Measurements from ENCODE around the gene ADGRF1. TPM values are rescaled to one million over a fixed set of nuclear protein-coding genes. Genes with fewer than 3 reads are reported as not detected.

Gene ADGRF1
- total RNA-seq, 4 donors from 2014 or later, result 0.13 to 1.0 (median 0.17) TPM; not detected in 1

DNA sequence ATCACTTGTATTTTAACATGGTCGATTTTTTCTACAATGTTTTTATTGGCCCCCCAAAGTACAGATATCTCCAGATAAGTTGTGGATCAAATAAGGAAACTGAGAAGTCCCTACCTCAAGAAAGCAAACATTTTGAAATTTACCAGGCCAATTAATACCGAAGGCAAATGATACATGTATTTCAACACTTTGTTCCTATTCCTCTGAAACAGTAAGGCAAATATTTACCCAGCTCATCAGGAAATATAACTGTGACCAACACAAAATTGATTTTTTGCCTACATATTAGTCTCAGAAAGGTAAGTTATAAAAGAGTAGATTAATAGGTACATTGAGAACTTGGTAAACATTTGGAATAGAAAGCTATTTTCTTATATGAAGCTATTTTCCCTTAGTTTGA, 69.1 kb downstream of the ADGRF1 start:
- no peak for DNase-seq (ENCODE audit: low spot score in 2 of 2)
- WGBS, 2 donors, result 73 to 78% methylated on average over 2 of the region's 2 CpGs
- TF ChIP-seq POLR2A (IDR thresholded peaks at IDR 0.05), result no peak
- TF ChIP-seq, protein P1, sequence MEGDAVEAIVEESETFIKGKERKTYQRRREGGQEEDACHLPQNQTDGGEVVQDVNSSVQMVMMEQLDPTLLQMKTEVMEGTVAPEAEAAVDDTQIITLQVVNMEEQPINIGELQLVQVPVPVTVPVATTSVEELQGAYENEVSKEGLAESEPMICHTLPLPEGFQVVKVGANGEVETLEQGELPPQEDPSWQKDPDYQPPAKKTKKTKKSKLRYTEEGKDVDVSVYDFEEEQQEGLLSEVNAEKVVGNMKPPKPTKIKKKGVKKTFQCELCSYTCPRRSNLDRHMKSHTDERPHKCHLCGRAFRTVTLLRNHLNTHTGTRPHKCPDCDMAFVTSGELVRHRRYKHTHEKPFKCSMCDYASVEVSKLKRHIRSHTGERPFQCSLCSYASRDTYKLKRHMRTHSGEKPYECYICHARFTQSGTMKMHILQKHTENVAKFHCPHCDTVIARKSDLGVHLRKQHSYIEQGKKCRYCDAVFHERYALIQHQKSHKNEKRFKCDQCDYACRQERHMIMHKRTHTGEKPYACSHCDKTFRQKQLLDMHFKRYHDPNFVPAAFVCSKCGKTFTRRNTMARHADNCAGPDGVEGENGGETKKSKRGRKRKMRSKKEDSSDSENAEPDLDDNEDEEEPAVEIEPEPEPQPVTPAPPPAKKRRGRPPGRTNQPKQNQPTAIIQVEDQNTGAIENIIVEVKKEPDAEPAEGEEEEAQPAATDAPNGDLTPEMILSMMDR (IDR thresholded peaks at IDR 0.05), result no peak
- intact Hi-C loops (cut with DNase I; ENCODE audit: low total_unique reads), result no loop called here
- no peak overlapping the region for H3K4me3 ChIP-seq (ENCODE audit: low read depth, poor library complexity, severe bottlenecking)

DNA sequence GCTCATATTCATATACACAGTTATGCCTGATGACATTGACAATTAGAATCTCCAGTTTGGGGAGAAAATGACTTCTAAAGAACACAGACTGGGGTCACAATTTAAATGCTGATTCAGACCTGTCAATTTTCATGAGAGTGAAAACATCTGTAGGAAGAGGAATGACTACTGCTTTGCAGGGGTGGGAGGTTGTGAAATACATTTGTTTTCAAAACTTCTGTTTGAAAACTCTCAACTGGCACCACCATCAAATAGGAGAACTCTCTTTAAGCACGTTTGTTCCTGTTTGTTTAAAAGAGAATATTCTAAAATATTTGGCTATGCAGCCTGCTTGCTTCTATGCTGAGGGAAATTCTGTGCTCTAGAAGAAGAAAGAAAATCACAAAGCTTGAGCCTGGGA, 69.6 kb downstream of the ADGRF1 start:
- H3K4me3 ChIP-seq (ENCODE audit: low read depth, poor library complexity, severe bottlenecking), result no peak overlapping the region
- 29 to 38% methylated on average over 1 of the region's 1 CpG for WGBS, 2 donors
- TF ChIP-seq, protein P1 (IDR thresholded peaks at IDR 0.05), result no peak
- no peak for TF ChIP-seq POLR2A (IDR thresholded peaks at IDR 0.05)
- intact Hi-C loops (cut with DNase I; ENCODE audit: low total_unique reads), result no loop called here
- DNase-seq (ENCODE audit: low spot score in 2 of 2), result no peak

DNA sequence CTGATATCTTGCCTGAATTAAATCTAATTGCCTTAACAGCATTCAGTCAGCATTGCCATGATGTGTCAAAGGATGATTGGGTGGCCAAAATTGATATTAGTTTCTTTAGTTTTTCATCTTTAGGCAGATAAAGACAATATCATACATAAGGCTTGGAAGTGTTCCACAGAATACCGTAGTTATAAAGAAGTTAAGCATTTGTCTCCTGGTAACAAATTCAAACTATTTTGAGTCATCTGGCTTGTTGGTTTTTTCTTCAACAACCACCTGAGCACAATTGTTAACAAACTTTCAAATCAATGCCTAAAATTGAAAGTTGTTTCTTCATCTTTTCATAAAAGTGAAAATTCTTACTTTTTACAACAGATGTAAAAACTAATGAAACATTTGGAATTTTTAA, 72.9 kb downstream of the ADGRF1 start:
- TF ChIP-seq, protein P1 (IDR thresholded peaks at IDR 0.05), result no peak
- TF ChIP-seq POLR2A (IDR thresholded peaks at IDR 0.05), result no peak
- intact Hi-C loops (cut with DNase I; ENCODE audit: low total_unique reads), result no loop called here
- WGBS, 2 donors, result 38 to 46% methylated on average over 1 of the region's 1 CpG
- no peak overlapping the region for H3K4me3 ChIP-seq (ENCODE audit: low read depth, poor library complexity, severe bottlenecking)
- DNase-seq (ENCODE audit: low spot score in 2 of 2), result no peak

DNA sequence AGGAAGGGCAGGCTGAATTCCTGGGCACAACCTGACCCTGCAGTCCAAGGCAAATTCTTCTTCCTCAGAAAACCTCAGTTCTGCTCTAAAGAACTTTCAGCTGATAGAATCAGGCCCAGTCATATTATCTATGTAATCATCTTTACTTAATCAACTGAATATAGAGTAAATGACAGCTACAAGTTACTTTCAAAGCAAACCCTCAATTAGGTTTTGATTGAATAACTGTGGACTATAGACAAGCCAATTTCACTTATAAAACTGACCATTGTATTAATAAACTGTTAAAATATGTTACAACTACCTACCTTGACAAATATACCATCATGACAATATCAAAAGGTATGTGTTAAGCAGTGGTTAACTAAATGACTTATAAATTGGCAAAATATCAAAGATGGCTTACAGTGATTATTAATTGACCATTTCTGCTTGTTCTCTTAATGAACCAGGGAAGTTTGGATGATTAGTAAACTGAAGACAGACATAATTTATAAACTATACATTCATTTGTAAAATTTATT, 74.2 kb downstream of the ADGRF1 start:
- no peak for TF ChIP-seq POLR2A (IDR thresholded peaks at IDR 0.05)
- TF ChIP-seq, protein P1 (IDR thresholded peaks at IDR 0.05), result no peak
- DNase-seq (ENCODE audit: low spot score in 2 of 2), result no peak
- no peak overlapping the region for H3K4me3 ChIP-seq (ENCODE audit: low read depth, poor library complexity, severe bottlenecking)
- intact Hi-C loops (cut with DNase I; ENCODE audit: low total_unique reads), result no loop called here

DNA sequence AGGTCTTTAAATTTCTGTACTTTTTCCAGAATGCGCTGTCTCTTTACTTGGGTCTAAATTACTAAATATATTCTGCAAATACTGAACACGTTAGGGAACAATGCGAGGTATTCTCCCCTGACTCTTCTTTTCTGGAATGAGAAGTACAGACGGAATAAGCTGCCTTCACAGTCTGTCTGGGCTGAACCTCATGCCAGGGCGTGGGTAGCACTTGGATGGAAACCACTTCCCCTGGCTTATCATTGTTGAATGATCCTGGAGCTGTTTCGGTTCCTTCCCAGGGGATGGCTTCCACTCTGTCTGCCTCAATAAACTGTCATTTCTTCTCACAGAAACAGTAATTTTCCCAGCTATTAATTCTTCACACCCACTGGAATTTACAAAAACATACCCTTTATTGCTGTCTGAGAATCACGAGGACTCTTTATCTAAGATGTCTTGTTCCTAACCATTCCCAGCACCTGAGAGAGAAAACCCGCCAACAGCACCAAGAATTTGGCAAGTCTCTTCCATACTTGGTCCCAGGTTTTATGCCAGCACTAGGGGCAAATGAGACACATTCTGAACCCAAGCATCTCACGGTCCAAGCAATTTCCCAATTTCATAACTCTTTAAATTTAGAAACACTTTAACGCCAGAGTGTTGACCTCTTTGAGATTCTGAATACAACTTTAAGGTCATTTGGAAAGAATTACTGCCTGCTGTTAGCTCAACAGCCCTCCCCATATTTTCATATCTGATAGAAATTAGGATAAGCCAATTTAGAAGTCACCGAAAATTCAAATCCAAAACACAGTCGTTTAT, 77.2 kb downstream of the ADGRF1 start:
- DNase-seq (ENCODE audit: low spot score in 2 of 2), result no peak
- intact Hi-C loops (cut with DNase I; ENCODE audit: low total_unique reads), result no loop called here
- WGBS, 2 donors, result 61 to 72% methylated on average over 12 of the region's 12 CpGs
- TF ChIP-seq POLR2A (IDR thresholded peaks at IDR 0.05), result no peak
- TF ChIP-seq, protein P1 (IDR thresholded peaks at IDR 0.05), result no peak
- no peak overlapping the region for H3K4me3 ChIP-seq (ENCODE audit: low read depth, poor library complexity, severe bottlenecking)

All from lower leg skin (tissue), 4 donors.